ENCODE measurements around the gene PLEKHG1.

PLEKHG1 gene

DNA sequence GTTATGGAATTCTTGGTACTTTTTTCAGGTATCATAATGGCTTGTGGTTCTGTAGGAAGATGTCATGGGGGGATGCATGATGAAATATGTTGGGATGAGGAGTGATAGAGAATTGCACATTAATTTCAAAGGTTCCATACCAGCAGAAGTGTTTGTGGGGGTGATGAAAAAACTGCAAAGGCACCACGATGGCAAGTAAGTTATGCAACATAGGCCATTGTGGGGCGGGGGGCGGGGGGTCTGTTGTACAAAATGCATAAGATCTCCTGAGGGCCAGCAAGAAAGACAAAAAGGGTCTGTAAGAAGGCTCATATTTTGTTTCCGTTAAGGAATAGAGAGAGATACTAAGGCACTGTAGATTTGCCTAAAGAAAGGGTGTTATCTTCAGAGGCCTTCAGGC, 26.2 kb downstream of the PLEKHG1 start:
- H3K4me3 ChIP-seq (ENCODE audit: low read depth, low read length): no peak overlapping the region
- no peak for DNase-seq (ENCODE audit: low read depth, low spot score)
- TF ChIP-seq, protein P1, sequence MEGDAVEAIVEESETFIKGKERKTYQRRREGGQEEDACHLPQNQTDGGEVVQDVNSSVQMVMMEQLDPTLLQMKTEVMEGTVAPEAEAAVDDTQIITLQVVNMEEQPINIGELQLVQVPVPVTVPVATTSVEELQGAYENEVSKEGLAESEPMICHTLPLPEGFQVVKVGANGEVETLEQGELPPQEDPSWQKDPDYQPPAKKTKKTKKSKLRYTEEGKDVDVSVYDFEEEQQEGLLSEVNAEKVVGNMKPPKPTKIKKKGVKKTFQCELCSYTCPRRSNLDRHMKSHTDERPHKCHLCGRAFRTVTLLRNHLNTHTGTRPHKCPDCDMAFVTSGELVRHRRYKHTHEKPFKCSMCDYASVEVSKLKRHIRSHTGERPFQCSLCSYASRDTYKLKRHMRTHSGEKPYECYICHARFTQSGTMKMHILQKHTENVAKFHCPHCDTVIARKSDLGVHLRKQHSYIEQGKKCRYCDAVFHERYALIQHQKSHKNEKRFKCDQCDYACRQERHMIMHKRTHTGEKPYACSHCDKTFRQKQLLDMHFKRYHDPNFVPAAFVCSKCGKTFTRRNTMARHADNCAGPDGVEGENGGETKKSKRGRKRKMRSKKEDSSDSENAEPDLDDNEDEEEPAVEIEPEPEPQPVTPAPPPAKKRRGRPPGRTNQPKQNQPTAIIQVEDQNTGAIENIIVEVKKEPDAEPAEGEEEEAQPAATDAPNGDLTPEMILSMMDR (IDR thresholded peaks at IDR 0.05; ENCODE audit: low read depth, low read length): no peak
- in situ Hi-C loops (cut with HindIII; ENCODE audit: low sequenced_read_pairs): no loop called here

DNA sequence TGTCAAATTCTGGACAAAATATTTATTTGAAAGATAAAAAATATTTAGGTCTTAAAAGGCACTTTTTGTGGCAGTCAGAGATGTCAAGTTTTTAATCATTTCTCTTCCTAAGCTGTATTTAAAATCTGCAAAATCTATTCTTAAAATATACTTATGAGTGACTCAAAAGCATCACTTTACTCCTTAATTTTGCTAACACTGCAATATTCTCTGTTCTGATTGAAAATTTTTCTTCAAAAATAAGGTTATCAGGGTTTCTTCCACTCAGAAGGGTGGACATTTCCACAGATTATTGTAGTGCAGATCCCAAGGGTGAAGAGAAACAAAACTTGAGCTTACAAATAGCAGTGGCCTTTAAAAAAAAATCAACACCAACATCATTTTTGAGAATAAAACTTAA, 27.5 kb downstream of the PLEKHG1 start:
- H3K4me3 ChIP-seq (ENCODE audit: low read depth, low read length): no peak overlapping the region
- DNase-seq (ENCODE audit: low read depth, low spot score): no peak
- in situ Hi-C loops (cut with HindIII; ENCODE audit: low sequenced_read_pairs): no loop called here
- TF ChIP-seq, protein P1 (IDR thresholded peaks at IDR 0.05; ENCODE audit: low read depth, low read length): no peak

DNA sequence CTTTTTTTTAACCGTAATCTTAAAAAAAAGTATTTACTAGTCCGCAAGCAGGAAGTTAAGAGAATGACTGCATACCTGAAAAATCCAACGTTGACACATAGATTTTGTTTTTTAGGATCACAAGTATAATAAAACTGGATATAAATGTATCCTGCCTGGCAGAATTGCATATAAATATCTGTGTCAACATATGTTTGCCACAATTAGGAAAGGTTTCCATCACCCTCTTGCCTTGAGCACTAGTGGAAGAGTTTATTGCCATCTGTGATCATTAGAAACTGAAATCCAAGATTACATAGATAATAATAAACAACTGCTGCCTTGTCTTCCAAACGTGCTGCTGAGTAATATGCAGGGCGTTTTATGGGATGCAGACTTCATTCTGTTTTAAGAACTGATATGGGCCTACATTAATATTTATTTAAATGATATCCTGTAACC, 27.9 kb downstream of the PLEKHG1 start:
- TF ChIP-seq, protein P1 (IDR thresholded peaks at IDR 0.05; ENCODE audit: low read depth, low read length): no peak
- in situ Hi-C loops (cut with HindIII; ENCODE audit: low sequenced_read_pairs): no loop called here

DNA sequence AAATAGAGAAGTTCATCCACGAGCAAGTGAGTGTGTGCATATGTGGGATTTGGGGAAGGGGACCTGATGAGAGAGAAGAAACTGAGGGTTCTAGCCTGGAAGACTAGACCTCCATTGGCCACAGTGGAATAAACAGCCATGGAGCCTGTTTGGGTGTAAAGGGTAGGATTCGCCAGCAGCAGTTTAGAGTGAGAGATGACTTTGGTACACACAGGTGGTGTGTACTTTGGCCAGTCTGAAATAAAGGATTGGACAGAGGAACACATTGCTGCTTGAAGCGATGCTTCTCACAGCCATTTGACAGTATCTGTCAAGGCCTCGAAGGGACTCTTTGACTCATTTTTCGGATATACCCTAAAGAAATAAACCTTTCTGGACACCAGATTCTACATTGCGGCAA, 29.2 kb downstream of the PLEKHG1 start:
- in situ Hi-C loops (cut with HindIII; ENCODE audit: low sequenced_read_pairs): no loop called here
- DNase-seq (ENCODE audit: low read depth, low spot score): no peak
- TF ChIP-seq, protein P1 (IDR thresholded peaks at IDR 0.05; ENCODE audit: low read depth, low read length): no peak
- H3K4me3 ChIP-seq (ENCODE audit: low read depth, low read length): no peak overlapping the region

More for the DNA sequence above, 27.9 kb downstream of the PLEKHG1 start:
- H3K4me3 ChIP-seq (ENCODE audit: low read depth, low read length): no peak overlapping the region
- peak; percentile 19 for DNase-seq (ENCODE audit: low read depth, low spot score)

DNA sequence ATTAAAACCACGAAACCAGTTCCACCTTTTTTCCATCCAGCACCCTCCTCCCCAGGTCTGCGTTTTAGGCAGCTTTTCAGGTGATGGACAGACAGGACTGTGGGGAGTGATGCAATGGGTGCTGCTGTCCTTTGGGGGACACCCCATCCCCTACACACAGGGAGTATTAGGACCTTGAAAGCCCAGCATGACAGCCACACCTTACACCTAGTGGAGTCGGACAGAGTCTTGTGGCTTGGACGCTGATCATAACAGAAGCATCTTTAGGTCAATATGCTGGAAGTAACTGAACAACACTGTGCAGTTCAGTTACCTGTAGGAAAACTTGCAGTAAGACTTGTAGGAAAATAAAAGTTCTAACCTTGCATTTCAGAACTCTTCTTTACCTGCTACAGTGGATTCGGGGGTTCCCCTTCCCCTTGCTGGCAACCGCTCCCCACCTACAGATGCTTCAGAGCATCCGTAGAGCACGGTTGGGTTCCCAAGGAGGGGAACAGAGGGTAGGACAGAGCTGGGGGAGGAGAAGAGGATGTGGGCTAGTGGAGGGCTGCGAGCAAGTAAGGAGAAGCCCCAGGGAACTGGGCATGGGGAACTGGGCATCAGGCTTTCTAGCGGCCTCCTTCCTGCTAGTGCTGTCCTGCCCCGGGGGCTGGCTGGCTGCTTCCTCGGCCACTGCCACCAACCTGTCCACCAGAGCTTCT, 31.7 kb downstream of the PLEKHG1 start:
- in situ Hi-C loops (cut with HindIII; ENCODE audit: low sequenced_read_pairs): no loop called here
- no peak overlapping the region for H3K4me3 ChIP-seq (ENCODE audit: low read depth, low read length)
- TF ChIP-seq, protein P1 (IDR thresholded peaks at IDR 0.05; ENCODE audit: low read depth, low read length): no peak
- DNase-seq (ENCODE audit: low read depth, low spot score): no peak

DNA sequence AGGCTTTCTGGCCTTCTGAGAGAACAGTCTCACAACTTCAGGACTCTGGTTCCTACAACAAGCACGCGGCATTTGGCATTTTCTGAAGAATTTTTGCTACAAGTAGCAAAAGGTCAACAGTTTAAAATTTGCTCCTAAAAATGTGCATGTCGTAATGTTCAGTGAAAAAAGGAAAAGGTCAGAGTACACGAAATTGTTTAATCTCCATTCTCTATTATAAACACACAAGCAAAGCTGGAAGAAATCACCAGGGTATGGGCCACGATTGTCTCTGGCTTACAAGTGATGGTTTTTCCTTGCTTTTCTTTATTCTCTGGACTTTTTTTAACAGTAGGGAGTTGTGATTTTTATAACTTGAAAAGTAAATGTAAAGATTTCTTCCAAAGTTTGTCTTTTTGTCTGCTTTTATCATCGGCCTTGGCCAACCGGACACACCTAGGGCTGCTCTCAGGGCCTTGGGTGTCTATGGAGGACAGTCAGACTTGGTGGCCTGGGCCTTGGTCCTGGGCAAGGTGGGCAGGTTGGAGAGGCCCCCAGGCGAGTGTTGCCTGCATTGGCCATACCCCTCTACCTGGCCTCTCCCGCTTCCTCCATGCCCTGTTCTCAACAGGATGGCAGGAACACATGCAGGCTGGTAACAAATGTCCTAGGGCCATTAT, 32.4 kb downstream of the PLEKHG1 start:
- TF ChIP-seq, protein P1 (IDR thresholded peaks at IDR 0.05; ENCODE audit: low read depth, low read length): no peak
- in situ Hi-C loops (cut with HindIII; ENCODE audit: low sequenced_read_pairs): no loop called here
- H3K4me3 ChIP-seq (ENCODE audit: low read depth, low read length): no peak overlapping the region
- no peak for DNase-seq (ENCODE audit: low read depth, low spot score)

All from astrocyte of the spinal cord (primary cell).